Osteoblast (primary cell): Measurements from ENCODE around the gene KLHL25. TPM values are rescaled to one million over a fixed set of nuclear protein-coding genes. Genes with fewer than 3 reads are reported as not detected.

ENCODE experiments used
- DNase-seq: peaks from one replicate; pipeline ENCODE4 v3.0.0; 2011; ENCODE audit warnings: low spot score, mixed read lengths; ENCODE audit not compliant: insufficient read length; ENCODE audit errors: missing footprints
- H2AFZ ChIP-seq: 2 replicates; pipeline ENCODE4 v1.6.0; 2011; ENCODE audit warnings: mild to moderate bottlenecking, low read length
- H3K27ac ChIP-seq: 2 replicates; pipeline ENCODE4 v1.5.1; 2011; ENCODE audit warnings: mild to moderate bottlenecking, low read depth, low read length, moderate library complexity
- H3K27me3 ChIP-seq: 2 replicates; pipeline ENCODE4 v1.6.0; 2012; ENCODE audit warnings: mild to moderate bottlenecking, control low read depth, inconsistent platforms, low read length, moderate library complexity; ENCODE audit not compliant: insufficient read depth
- H3K36me3 ChIP-seq: 2 replicates; pipeline ENCODE4 v1.5.1; 2011; ENCODE audit warnings: mild to moderate bottlenecking, low read length, control low read depth, moderate library complexity; ENCODE audit not compliant: insufficient read depth
- H3K4me1 ChIP-seq: 2 replicates; pipeline ENCODE4 v1.5.1; 2011; ENCODE audit warnings: mild to moderate bottlenecking, low read length, control low read depth, moderate library complexity; ENCODE audit not compliant: insufficient read depth
- H3K4me2 ChIP-seq: 2 replicates; pipeline ENCODE4 v1.6.0; 2011; ENCODE audit warnings: mild to moderate bottlenecking, low read length; ENCODE audit not compliant: insufficient read depth
- H3K4me3 ChIP-seq: fragments of 200-600 bp; sonication (generic); 3 replicates; pipeline ENCODE4 v1.5.1; 2012; ENCODE audit warnings: mild to moderate bottlenecking, low read length, inconsistent platforms; ENCODE audit not compliant: insufficient read depth
- H3K79me2 ChIP-seq: 2 replicates; pipeline ENCODE4 v1.6.0; 2012; ENCODE audit warnings: mild to moderate bottlenecking, low read length, control low read depth, inconsistent platforms; ENCODE audit not compliant: insufficient read depth
- H3K9me3 ChIP-seq: 2 replicates; pipeline ENCODE4 v1.5.1; 2011; ENCODE audit warnings: low read depth, low read length, control low read depth
- H4K20me1 ChIP-seq: 2 replicates; pipeline ENCODE4 v1.6.0; 2012; ENCODE audit warnings: mild to moderate bottlenecking, low read length, control low read depth; ENCODE audit not compliant: insufficient read depth
- total RNA-seq: library from RNA; depleted of rRNA; stranded (reverse); fragments of >200 nt; gene quantifications from 2 replicates; pipeline ENCODE4 v1.2.3, GENCODE V29; 2012
- TF ChIP-seq, protein P1 (sequence below): IDR thresholded peaks from 2 replicates; pipeline ENCODE4 v1.5.1; 2011; ENCODE audit warnings: mild to moderate bottlenecking, low read depth, low read length, moderate library complexity; ENCODE audit errors: extremely low read depth

KLHL25 gene
- total RNA-seq, 1 donor, result 4.3 TPM

DNA sequence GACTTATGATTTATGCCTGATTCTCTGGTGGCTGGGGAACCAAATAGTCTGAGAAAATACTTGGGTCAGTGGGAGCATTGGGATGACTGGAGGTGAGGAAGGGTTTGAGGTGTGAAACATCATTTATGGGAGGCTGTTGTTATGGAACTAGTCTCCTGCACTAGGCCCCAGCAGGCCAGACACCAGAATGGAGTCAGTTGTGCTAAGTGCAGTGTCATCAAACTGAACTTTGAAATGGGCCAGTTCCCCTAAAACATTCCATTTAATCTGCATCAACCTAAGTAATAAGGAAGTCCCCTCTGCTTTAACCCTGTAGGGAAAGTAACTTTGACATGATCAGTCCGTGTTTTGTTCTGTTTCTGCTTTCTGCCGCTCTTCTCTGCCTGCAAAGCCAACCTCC, 44.9 kb upstream of the KLHL25 start:
- Histone ChIP-seq H3K27me3 (peaks cover 2% of the 10 kb centered on the region), H3K4me1 (peaks cover 3% of the 10 kb centered on the region), H4K20me1 (no peaks in the 10 kb centered on the region), H3K9me3 (no peaks in the 10 kb centered on the region), H3K36me3 (no peaks in the 10 kb centered on the region), H3K79me2 (no peaks in the 10 kb centered on the region), H3K27ac (no peak overlapping the region), H2AFZ (no peak overlapping the region), H3K4me2 (no peak overlapping the region), H3K4me3 (no peak overlapping the region)
- peak; percentile 4 for DNase-seq
- TF ChIP-seq, protein P1, sequence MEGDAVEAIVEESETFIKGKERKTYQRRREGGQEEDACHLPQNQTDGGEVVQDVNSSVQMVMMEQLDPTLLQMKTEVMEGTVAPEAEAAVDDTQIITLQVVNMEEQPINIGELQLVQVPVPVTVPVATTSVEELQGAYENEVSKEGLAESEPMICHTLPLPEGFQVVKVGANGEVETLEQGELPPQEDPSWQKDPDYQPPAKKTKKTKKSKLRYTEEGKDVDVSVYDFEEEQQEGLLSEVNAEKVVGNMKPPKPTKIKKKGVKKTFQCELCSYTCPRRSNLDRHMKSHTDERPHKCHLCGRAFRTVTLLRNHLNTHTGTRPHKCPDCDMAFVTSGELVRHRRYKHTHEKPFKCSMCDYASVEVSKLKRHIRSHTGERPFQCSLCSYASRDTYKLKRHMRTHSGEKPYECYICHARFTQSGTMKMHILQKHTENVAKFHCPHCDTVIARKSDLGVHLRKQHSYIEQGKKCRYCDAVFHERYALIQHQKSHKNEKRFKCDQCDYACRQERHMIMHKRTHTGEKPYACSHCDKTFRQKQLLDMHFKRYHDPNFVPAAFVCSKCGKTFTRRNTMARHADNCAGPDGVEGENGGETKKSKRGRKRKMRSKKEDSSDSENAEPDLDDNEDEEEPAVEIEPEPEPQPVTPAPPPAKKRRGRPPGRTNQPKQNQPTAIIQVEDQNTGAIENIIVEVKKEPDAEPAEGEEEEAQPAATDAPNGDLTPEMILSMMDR, result no peak

DNA sequence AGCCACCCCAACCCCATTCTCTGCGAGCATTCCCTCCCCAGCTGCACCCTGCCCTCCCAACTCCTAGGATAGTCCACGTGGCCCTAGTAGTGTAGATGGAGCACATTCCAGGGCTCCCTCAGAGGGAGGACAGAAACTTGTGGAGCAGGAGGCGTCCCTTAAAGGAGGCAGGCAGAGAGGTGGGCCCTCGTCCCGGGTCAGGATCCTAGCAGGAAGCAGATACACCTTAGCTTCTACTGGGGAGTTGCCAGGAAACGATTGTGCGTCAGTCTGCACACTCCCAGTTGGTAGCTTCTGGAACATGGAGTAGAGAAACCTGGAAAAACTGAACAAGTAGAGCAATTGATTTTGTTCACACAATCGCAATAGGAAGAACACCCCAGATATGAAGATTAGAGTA, 43.9 kb upstream of the KLHL25 start:
- Histone ChIP-seq H3K4me2 (no peak overlapping the region), H3K79me2 (no peaks in the 10 kb centered on the region), H2AFZ (no peak overlapping the region), H3K27ac (no peak overlapping the region), H4K20me1 (no peaks in the 10 kb centered on the region), H3K27me3 (peaks cover 2% of the 10 kb centered on the region), H3K4me3 (no peak overlapping the region), H3K9me3 (no peaks in the 10 kb centered on the region), H3K36me3 (no peaks in the 10 kb centered on the region), H3K4me1 (peaks cover 3% of the 10 kb centered on the region)
- TF ChIP-seq, protein P1, result no peak
- no peak for DNase-seq

DNA sequence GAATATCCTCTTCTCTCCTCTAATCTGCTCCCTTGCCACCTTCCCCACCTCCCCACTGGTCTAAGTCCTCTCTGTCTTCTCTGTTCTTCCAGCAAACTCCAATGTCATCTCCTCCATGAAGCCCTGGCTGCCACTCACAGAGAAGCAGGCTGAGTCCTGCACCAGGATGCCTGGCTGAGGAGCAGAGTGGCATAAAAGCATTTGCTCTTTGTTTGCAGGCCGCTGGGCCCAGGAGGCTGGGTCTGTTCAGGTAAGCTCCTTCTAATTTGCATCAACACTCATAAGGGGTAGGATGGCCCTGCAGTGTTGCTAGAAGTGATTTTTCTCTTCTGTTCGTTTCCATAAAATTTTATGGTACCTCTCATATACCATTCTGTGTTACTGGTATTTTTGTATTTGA, 43.2 kb upstream of the KLHL25 start:
- Histone ChIP-seq H3K36me3 (no peaks in the 10 kb centered on the region), H3K4me1 (peaks cover 3% of the 10 kb centered on the region), H3K27me3 (peaks cover 2% of the 10 kb centered on the region), H3K79me2 (no peaks in the 10 kb centered on the region), H3K4me2 (no peak overlapping the region), H2AFZ (no peak overlapping the region), H4K20me1 (no peaks in the 10 kb centered on the region), H3K4me3 (no peak overlapping the region), H3K27ac (no peak overlapping the region), H3K9me3 (no peaks in the 10 kb centered on the region)
- TF ChIP-seq, protein P1, result no peak
- DNase-seq, result peak; percentile 2

DNA sequence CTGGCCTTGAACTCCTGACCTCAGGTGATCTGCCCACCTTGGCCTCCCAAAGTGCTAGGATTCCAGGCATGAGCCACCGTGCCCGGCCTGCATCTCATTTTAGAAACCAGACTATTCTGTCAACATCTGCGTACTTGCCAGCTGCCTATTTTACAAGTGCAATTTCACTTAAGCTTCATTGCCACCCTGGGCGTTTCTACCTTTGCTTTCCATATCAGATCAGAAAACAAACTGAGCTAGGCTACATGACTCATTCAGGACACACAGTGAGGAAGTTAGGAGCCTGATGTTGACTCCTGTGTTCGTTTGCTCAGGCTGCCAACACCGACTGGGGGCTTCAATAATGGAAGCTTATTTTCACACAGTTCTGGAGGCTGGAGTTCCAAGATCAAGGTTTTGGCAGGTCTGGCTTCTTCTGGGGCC, 42.3 kb upstream of the KLHL25 start:
- Histone ChIP-seq H3K4me2 (no peak overlapping the region), H3K27me3 (peaks cover 2% of the 10 kb centered on the region), H3K4me1 (peaks cover 3% of the 10 kb centered on the region), H3K4me3 (no peak overlapping the region), H3K79me2 (no peaks in the 10 kb centered on the region), H3K27ac (no peak overlapping the region), H4K20me1 (no peaks in the 10 kb centered on the region), H2AFZ (no peak overlapping the region), H3K36me3 (no peaks in the 10 kb centered on the region), H3K9me3 (no peaks in the 10 kb centered on the region)
- DNase-seq, result peak; percentile 57
- TF ChIP-seq, protein P1, result no peak
